ENCODE results near the gene APCDD1L. TPM values are rescaled to one million over a fixed set of nuclear protein-coding genes. Genes with fewer than 3 reads are reported as not detected.

APCDD1L gene
- total RNA-seq, 4 donors from 2014 or later, result 0.38 to 0.44 (median 0.41) TPM; not detected in 1

GRCh38 chr20:58441723-58442122 is 73.5 kb downstream of the APCDD1L start:
- peaks cover 6 to 94% (median 15%) of the 10 kb centered on the region in 3 donors for H3K36me3 ChIP-seq
- H3K9me3 ChIP-seq, result no peaks in the 10 kb centered on the region
- H3K4me1 ChIP-seq, result no peaks in the 10 kb centered on the region
- no peaks in the 10 kb centered on the region for H3K27me3 ChIP-seq
- DNase-seq, result no peak
- intact Hi-C loops (cut with DNase I), result loop anchor here (10.0 kb wide), 1 partner anchor 207 kb away; no protein-coding TSS in a partner anchor
- no peak for TF ChIP-seq POLR2A (IDR thresholded peaks at IDR 0.05)
- TF ChIP-seq CTCF (IDR thresholded peaks at IDR 0.05), result no peak
- H3K4me3 ChIP-seq, result no peak overlapping the region
- no peak overlapping the region for H3K27ac ChIP-seq

GRCh38 chr20:58440021-58440767 is 75.0 kb downstream of the APCDD1L start:
- TF ChIP-seq POLR2A (IDR thresholded peaks at IDR 0.05), result no peak
- no peak for TF ChIP-seq CTCF (IDR thresholded peaks at IDR 0.05)
- no peak overlapping the region for H3K4me3 ChIP-seq
- intact Hi-C loops (cut with DNase I), result loop anchor here (10.0 kb wide), 1 partner anchor 205 kb away; no protein-coding TSS in a partner anchor
- 81 to 89% methylated on average over 4 to 5 of the region's 5 CpGs for WGBS, 2 donors
- peaks cover 6 to 87% (median 14%) of the 10 kb centered on the region in 3 donors for H3K36me3 ChIP-seq
- H3K4me1 ChIP-seq, result no peaks in the 10 kb centered on the region
- peak overlapping the region in 1 of 4 donors; percentile 33 for H3K27ac ChIP-seq
- no peaks in the 10 kb centered on the region for H3K9me3 ChIP-seq
- no peaks in the 10 kb centered on the region for H3K27me3 ChIP-seq
- no peak for DNase-seq

- no peak for TF ChIP-seq POLR2A (IDR thresholded peaks at IDR 0.05)
- TF ChIP-seq CTCF (IDR thresholded peaks at IDR 0.05), result no peak
- WGBS, 2 donors, result 89 to 90% methylated on average over 5 of the region's 5 CpGs
- no peak for DNase-seq
- H3K4me1 ChIP-seq, result no peaks in the 10 kb centered on the region
- H3K4me3 ChIP-seq, result no peak overlapping the region
- intact Hi-C loops (cut with DNase I), result no loop called here
- no peaks in the 10 kb centered on the region for H3K27me3 ChIP-seq
- H3K27ac ChIP-seq, result peak overlapping the region in 1 of 4 donors; percentile 33
- H3K9me3 ChIP-seq, result no peaks in the 10 kb centered on the region
- peaks cover 0 to 81% (median 6%) of the 10 kb centered on the region in 3 donors for H3K36me3 ChIP-seq
Observed at GRCh38 chr20:58438970-58439808, 76.0 kb downstream of the APCDD1L start.

GRCh38 chr20:58436868-58437645 is 78.1 kb downstream of the APCDD1L start:
- no peaks in the 10 kb centered on the region for H3K9me3 ChIP-seq
- no peak for TF ChIP-seq CTCF (IDR thresholded peaks at IDR 0.05)
- no peak for TF ChIP-seq POLR2A (IDR thresholded peaks at IDR 0.05)
- H3K27me3 ChIP-seq, result no peaks in the 10 kb centered on the region
- H3K36me3 ChIP-seq, result peaks cover 0 to 62% (median 0%) of the 10 kb centered on the region in 3 donors
- no peak for DNase-seq
- peaks cover 0 to 19% (median 2%) of the 10 kb centered on the region in 3 donors for H3K4me1 ChIP-seq
- WGBS, 2 donors, result 81 to 92% methylated on average over 5 of the region's 5 CpGs
- no peak overlapping the region for H3K27ac ChIP-seq
- intact Hi-C loops (cut with DNase I), result no loop called here
- no peak overlapping the region for H3K4me3 ChIP-seq

Data from esophagus squamous epithelium (tissue), 5 donors.